ENCODE measurements around the gene TMEM231.
"Not testable (repeated sequence)": the region's sequence is repeated elsewhere in the genome, so short reads cannot be mapped to it uniquely, and the experiment has no call there.

GRCh38 chr16:75545879-75546278 lies 10.2 kb downstream of the TMEM231 start:
- TF ChIP-seq, protein P1, sequence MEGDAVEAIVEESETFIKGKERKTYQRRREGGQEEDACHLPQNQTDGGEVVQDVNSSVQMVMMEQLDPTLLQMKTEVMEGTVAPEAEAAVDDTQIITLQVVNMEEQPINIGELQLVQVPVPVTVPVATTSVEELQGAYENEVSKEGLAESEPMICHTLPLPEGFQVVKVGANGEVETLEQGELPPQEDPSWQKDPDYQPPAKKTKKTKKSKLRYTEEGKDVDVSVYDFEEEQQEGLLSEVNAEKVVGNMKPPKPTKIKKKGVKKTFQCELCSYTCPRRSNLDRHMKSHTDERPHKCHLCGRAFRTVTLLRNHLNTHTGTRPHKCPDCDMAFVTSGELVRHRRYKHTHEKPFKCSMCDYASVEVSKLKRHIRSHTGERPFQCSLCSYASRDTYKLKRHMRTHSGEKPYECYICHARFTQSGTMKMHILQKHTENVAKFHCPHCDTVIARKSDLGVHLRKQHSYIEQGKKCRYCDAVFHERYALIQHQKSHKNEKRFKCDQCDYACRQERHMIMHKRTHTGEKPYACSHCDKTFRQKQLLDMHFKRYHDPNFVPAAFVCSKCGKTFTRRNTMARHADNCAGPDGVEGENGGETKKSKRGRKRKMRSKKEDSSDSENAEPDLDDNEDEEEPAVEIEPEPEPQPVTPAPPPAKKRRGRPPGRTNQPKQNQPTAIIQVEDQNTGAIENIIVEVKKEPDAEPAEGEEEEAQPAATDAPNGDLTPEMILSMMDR (IDR thresholded peaks at IDR 0.05), result not testable (repeated sequence)
- TF ChIP-seq POLR2A (IDR thresholded peaks at IDR 0.05), result not testable (repeated sequence)
